Tibial nerve (tissue), 4 donors: ENCODE results near the gene CARTPT. TPM values are rescaled to one million over a fixed set of nuclear protein-coding genes. Genes with fewer than 3 reads are reported as not detected.

Experiments
- DNase-seq, 2 donors: peaks; one replicate each; pipeline ENCODE4 v3.0.0-alpha.2; 2019; ENCODE audit warnings: low spot score in 2 of 2
- H3K27ac ChIP-seq, 4 donors: fragments of 200-600 bp; sonication (generic) in 3 of 4; one replicate each; pipeline ENCODE4 v1.5.1; 2017 to 2019; ENCODE audit warnings: mild to moderate bottlenecking in 1 of 4
- H3K27me3 ChIP-seq, 2 donors: fragments of 200-600 bp; sonication (generic) in 1 of 2; one replicate each; pipeline versions ENCODE4 v1.5.1 to v1.6.0; 2017 to 2019
- H3K36me3 ChIP-seq, 3 donors: fragments of 200-600 bp; sonication (generic); one replicate each; pipeline ENCODE4 v1.5.1; 2018 to 2019
- H3K4me1 ChIP-seq, 4 donors: fragments of 200-600 bp; sonication (generic) in 3 of 4; one replicate each; pipeline ENCODE4 v1.5.1; 2017 to 2019
- H3K4me3 ChIP-seq, 4 donors: fragments of 200-600 bp; sonication (generic) in 3 of 4; one replicate each; pipeline ENCODE4 v1.5.1; 2017 to 2019; ENCODE audit warnings: mild to moderate bottlenecking in 1 of 4, moderate library complexity in 1 of 4
- H3K9me3 ChIP-seq, 4 donors: fragments of 200-600 bp; sonication (generic) in 3 of 4; one replicate each; pipeline ENCODE4 v1.5.1; 2017 to 2019
- CTCF ChIP-seq, 5 experiments: fragments of 200-600 bp in 3 of 5; fragments of 450-650 bp in 2 of 5; sonication (generic) in 3 of 5; IDR thresholded peaks; one replicate each; pipeline ENCODE4 v1.5.1; 2016 to 2019; ENCODE audit warnings: antibody characterized with exemption in 5 of 5, mild to moderate bottlenecking in 3 of 5, moderate library complexity in 2 of 5
- EP300 ChIP-seq, 2 donors: sonication (generic); formaldehyde crosslinking; IDR thresholded peaks; one replicate each; pipeline ENCODE4 v1.6.1; 2017; ENCODE audit warnings: antibody characterized with exemption in 2 of 2, mild to moderate bottlenecking in 1 of 2
- POLR2A ChIP-seq, 2 donors: fragments of 450-650 bp; IDR thresholded peaks; one replicate each; pipeline ENCODE4 v1.6.1; 2017; ENCODE audit warnings: antibody characterized with exemption in 2 of 2, mild to moderate bottlenecking in 2 of 2, moderate library complexity in 2 of 2
- WGBS, 2 donors: methylation state at CpG; one replicate each; pipeline ENCODE4 v1.1.5; 2018; 5-methylcytosine and 5-hydroxymethylcytosine counted together
- total RNA-seq, 4 donors: library from RNA; depleted of rRNA; stranded (reverse); fragments of >200 nt; gene quantifications; one replicate each; pipeline ENCODE4 v1.1.0, GENCODE V29; 2016

Gene CARTPT
- total RNA-seq, 4 donors from 2014 or later: not detected

GRCh38 chr5:71751422-71751821 is 32.3 kb downstream of the CARTPT start:
- Histone ChIP-seq H3K4me1 (no peaks in the 10 kb centered on the region), H3K4me3 (no peak overlapping the region), H3K9me3 (no peaks in the 10 kb centered on the region), H3K36me3 (no peaks in the 10 kb centered on the region), H3K27ac (no peak overlapping the region), H3K27me3 (no peaks in the 10 kb centered on the region)
- TF ChIP-seq POLR2A (IDR thresholded peaks at IDR 0.05) (no peak), CTCF (IDR thresholded peaks at IDR 0.05) (no peak), EP300 (IDR thresholded peaks at IDR 0.05) (no peak)
- DNase-seq: no peak
- 68 to 74% methylated on average over 4 of the region's 4 CpGs for WGBS, 2 donors

GRCh38 chr5:71752441-71753190 is 33.5 kb downstream of the CARTPT start:
- WGBS, 2 donors: 78 to 79% methylated on average over 4 of the region's 4 CpGs
- Histone ChIP-seq H3K4me1 (peaks cover 0 to 4% (median 0%) of the 10 kb centered on the region in 4 donors), H3K9me3 (no peaks in the 10 kb centered on the region), H3K27ac (no peak overlapping the region), H3K36me3 (no peaks in the 10 kb centered on the region), H3K4me3 (no peak overlapping the region), H3K27me3 (no peaks in the 10 kb centered on the region)
- TF ChIP-seq EP300 (IDR thresholded peaks at IDR 0.05): no peak
- TF ChIP-seq POLR2A (IDR thresholded peaks at IDR 0.05): no peak
- DNase-seq: no peak

GRCh38 chr5:71757590-71758543 is 38.8 kb downstream of the CARTPT start:
- DNase-seq: peak; percentile 18 to 58
- Histone ChIP-seq H3K4me3 (peak overlapping the region in 2 of 4 donors; percentile 15 to 28), H3K4me1 (peaks cover 0 to 11% (median 0%) of the 10 kb centered on the region in 4 donors), H3K27ac (no peak overlapping the region), H3K9me3 (no peaks in the 10 kb centered on the region), H3K36me3 (no peaks in the 10 kb centered on the region), H3K27me3 (no peaks in the 10 kb centered on the region)
- TF ChIP-seq CTCF (IDR thresholded peaks at IDR 0.05) (peak; percentile 43 to 60 (median 54)), EP300 (IDR thresholded peaks at IDR 0.05) (peak in 1 of 2 donors; percentile 16), POLR2A (IDR thresholded peaks at IDR 0.05) (no peak)
- WGBS, 2 donors: 15% methylated on average over 14 of the region's 14 CpGs

GRCh38 chr5:71762826-71763225 is 43.8 kb downstream of the CARTPT start:
- DNase-seq: no peak
- Histone ChIP-seq H3K4me1 (peaks cover 0 to 5% (median 0%) of the 10 kb centered on the region in 4 donors), H3K27me3 (no peaks in the 10 kb centered on the region), H3K36me3 (no peaks in the 10 kb centered on the region), H3K27ac (no peak overlapping the region), H3K4me3 (no peak overlapping the region), H3K9me3 (no peaks in the 10 kb centered on the region)
- TF ChIP-seq CTCF (IDR thresholded peaks at IDR 0.05) (no peak), EP300 (IDR thresholded peaks at IDR 0.05) (no peak), POLR2A (IDR thresholded peaks at IDR 0.05) (no peak)
- WGBS, 2 donors: 74 to 86% methylated on average over 5 of the region's 5 CpGs

- H3K9me3 ChIP-seq: no peaks in the 10 kb centered on the region
- no peaks in the 10 kb centered on the region for H3K4me1 ChIP-seq
- H3K36me3 ChIP-seq: no peaks in the 10 kb centered on the region
- no peak overlapping the region for H3K27ac ChIP-seq
- H3K4me3 ChIP-seq: no peak overlapping the region
- no peak for DNase-seq
- TF ChIP-seq EP300 (IDR thresholded peaks at IDR 0.05): no peak
- TF ChIP-seq POLR2A (IDR thresholded peaks at IDR 0.05): no peak
- no peak for TF ChIP-seq CTCF (IDR thresholded peaks at IDR 0.05)
- no peaks in the 10 kb centered on the region for H3K27me3 ChIP-seq
These were observed 48.6 kb downstream of the CARTPT start for GRCh38 chr5:71767661-71768060.
